Measurements from ENCODE around the gene TNFRSF19. TPM values are rescaled to one million over a fixed set of nuclear protein-coding genes. Genes with fewer than 3 reads are reported as not detected.

Gene TNFRSF19
- total and polyA plus RNA-seq, 2 of the 13 experiments (the other 11 are each of a cell fraction or from before 2014, with no cell fraction given), result 75.3 to 77.7 TPM

DNA sequence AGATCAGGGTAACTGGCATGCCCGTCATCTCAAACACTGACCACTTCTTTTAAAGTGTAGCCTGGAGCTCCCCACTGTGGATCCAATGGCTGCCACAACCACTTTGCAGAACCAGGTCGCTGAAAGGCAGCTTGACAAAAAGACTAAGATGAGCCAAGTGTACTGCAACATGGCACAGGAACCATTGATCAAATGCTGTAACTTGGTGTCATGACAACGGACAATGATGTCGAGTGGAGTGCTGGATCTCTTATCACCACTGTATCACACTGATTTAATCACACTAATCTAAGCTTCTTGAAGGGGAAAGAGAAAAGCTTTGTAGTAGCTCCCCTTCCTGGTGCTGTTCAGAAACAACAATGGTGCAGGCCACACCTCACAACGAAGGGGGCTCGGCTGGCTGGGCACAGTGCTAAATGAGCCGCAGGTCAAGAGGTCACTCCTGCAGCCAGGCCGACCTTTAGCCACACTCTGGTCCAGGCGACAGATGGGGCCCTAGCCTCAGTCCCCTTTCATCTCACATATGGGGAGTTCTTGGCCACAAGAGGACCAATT is 2.2 kb upstream of the TNFRSF19 start (continued):
- TF ChIP-seq ZNF142 (CRISPR knock-in tag; IDR thresholded peaks at IDR 0.05), result no peak
- no peak for TF ChIP-seq ZNF33A (CRISPR knock-in tag; IDR thresholded peaks at IDR 0.05; ENCODE audit: borderline replicate concordance)
- no peak for TF ChIP-seq YEATS4 (CRISPR knock-in tag; IDR thresholded peaks at IDR 0.05; ENCODE audit: borderline replicate concordance)
- TF ChIP-seq ZNF331 (CRISPR knock-in tag; IDR thresholded peaks at IDR 0.05), result peak; percentile 61; the same call in 1 of the 2 replicates
- peak; percentile 32; the same call in 1 of the 2 replicates for TF ChIP-seq HDAC2 (CRISPR knock-in tag; IDR thresholded peaks at IDR 0.05)
- TF ChIP-seq, protein P1, sequence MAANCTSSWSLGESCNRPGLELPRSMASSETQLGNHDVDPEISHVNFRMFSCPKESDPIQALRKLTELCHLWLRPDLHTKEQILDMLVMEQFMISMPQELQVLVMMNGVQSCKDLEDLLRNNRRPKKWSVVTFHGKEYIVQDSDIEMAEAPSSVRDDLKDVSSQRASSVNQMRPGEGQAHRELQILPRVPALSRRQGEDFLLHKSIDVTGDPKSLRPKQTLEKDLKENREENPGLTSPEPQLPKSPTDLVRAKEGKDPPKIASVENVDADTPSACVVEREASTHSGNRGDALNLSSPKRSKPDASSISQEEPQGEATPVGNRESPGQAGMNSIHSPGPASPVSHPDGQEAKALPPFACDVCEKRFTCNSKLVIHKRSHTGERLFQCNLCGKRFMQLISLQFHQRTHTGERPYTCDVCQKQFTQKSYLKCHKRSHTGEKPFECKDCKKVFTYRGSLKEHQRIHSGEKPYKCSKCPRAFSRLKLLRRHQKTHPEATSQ (CRISPR knock-in tag; IDR thresholded peaks at IDR 0.05; ENCODE audit: borderline replicate concordance), result no peak
- no peak for TF ChIP-seq ARHGAP35 (CRISPR knock-in tag; IDR thresholded peaks at IDR 0.05; ENCODE audit: borderline replicate concordance)
- TF ChIP-seq, protein P2, sequence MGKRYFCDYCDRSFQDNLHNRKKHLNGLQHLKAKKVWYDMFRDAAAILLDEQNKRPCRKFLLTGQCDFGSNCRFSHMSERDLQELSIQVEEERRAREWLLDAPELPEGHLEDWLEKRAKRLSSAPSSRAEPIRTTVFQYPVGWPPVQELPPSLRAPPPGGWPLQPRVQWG (CRISPR knock-in tag; IDR thresholded peaks at IDR 0.05; ENCODE audit: borderline replicate concordance, low read depth), result no peak
- no peak for TF ChIP-seq ZNF670 (CRISPR knock-in tag; IDR thresholded peaks at IDR 0.05; ENCODE audit: borderline replicate concordance)
- no peak for TF ChIP-seq ZNF275 (CRISPR knock-in tag; IDR thresholded peaks at IDR 0.05; ENCODE audit: borderline replicate concordance)
- peak; percentile 91 for TF ChIP-seq RXRA (CRISPR knock-in tag; IDR thresholded peaks at IDR 0.05)
- TF ChIP-seq, protein P3, sequence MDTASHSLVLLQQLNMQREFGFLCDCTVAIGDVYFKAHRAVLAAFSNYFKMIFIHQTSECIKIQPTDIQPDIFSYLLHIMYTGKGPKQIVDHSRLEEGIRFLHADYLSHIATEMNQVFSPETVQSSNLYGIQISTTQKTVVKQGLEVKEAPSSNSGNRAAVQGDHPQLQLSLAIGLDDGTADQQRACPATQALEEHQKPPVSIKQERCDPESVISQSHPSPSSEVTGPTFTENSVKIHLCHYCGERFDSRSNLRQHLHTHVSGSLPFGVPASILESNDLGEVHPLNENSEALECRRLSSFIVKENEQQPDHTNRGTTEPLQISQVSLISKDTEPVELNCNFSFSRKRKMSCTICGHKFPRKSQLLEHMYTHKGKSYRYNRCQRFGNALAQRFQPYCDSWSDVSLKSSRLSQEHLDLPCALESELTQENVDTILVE (CRISPR knock-in tag; IDR thresholded peaks at IDR 0.05), result no peak
- TF ChIP-seq, protein P4, sequence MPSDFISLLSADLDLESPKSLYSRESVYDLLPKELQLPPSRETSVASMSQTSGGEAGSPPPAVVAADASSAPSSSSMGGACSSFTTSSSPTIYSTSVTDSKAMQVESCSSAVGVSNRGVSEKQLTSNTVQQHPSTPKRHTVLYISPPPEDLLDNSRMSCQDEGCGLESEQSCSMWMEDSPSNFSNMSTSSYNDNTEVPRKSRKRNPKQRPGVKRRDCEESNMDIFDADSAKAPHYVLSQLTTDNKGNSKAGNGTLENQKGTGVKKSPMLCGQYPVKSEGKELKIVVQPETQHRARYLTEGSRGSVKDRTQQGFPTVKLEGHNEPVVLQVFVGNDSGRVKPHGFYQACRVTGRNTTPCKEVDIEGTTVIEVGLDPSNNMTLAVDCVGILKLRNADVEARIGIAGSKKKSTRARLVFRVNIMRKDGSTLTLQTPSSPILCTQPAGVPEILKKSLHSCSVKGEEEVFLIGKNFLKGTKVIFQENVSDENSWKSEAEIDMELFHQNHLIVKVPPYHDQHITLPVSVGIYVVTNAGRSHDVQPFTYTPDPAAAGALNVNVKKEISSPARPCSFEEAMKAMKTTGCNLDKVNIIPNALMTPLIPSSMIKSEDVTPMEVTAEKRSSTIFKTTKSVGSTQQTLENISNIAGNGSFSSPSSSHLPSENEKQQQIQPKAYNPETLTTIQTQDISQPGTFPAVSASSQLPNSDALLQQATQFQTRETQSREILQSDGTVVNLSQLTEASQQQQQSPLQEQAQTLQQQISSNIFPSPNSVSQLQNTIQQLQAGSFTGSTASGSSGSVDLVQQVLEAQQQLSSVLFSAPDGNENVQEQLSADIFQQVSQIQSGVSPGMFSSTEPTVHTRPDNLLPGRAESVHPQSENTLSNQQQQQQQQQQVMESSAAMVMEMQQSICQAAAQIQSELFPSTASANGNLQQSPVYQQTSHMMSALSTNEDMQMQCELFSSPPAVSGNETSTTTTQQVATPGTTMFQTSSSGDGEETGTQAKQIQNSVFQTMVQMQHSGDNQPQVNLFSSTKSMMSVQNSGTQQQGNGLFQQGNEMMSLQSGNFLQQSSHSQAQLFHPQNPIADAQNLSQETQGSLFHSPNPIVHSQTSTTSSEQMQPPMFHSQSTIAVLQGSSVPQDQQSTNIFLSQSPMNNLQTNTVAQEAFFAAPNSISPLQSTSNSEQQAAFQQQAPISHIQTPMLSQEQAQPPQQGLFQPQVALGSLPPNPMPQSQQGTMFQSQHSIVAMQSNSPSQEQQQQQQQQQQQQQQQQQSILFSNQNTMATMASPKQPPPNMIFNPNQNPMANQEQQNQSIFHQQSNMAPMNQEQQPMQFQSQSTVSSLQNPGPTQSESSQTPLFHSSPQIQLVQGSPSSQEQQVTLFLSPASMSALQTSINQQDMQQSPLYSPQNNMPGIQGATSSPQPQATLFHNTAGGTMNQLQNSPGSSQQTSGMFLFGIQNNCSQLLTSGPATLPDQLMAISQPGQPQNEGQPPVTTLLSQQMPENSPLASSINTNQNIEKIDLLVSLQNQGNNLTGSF (CRISPR knock-in tag; IDR thresholded peaks at IDR 0.05), result no peak
